NCI-H1417 treated with DMSO at 0.1 percent for 48 hours (cell line): ENCODE measurements around the gene MAGI1.
"Not testable (repeated sequence)": the region's sequence is repeated elsewhere in the genome, so short reads cannot be mapped to it uniquely, and the experiment has no call there.

ENCODE experiments used
- DNase-seq: peaks from one replicate; lab custom pipeline; 2025; lab: John Stamatoyannopoulos, UW

Gene MAGI1

GRCh38 chr3:65746848-65747247 is 291.9 kb downstream of the MAGI1 start:
- DNase-seq, result no peak

- DNase-seq, result no peak
Observed at GRCh38 chr3:65745306-65745705, 293.4 kb downstream of the MAGI1 start.

GRCh38 chr3:65742914-65743313 is 295.8 kb downstream of the MAGI1 start:
- DNase-seq, result no peak

- no peak for DNase-seq
Observed at GRCh38 chr3:65741540-65741939, 297.2 kb downstream of the MAGI1 start.

- no peak for DNase-seq
Observed at GRCh38 chr3:65739901-65740541, 298.7 kb downstream of the MAGI1 start.

GRCh38 chr3:65734792-65735191 is 303.9 kb downstream of the MAGI1 start:
- no peak for DNase-seq

GRCh38 chr3:65734382-65734781 is 304.3 kb downstream of the MAGI1 start:
- no peak for DNase-seq

GRCh38 chr3:65733459-65733858 is 305.3 kb downstream of the MAGI1 start:
- DNase-seq, result no peak

- DNase-seq, result no peak
Observed at GRCh38 chr3:65732051-65732935, 306.4 kb downstream of the MAGI1 start.

GRCh38 chr3:65730449-65730848 is 308.3 kb downstream of the MAGI1 start:
- no peak for DNase-seq

- DNase-seq, result no peak
Observed at GRCh38 chr3:65729973-65730372, 308.7 kb downstream of the MAGI1 start.

- no peak for DNase-seq
Observed at GRCh38 chr3:65729555-65729954, 309.2 kb downstream of the MAGI1 start.

- no peak for DNase-seq
Observed at GRCh38 chr3:65728138-65728537, 310.6 kb downstream of the MAGI1 start.

GRCh38 chr3:65723985-65724384 is 314.7 kb downstream of the MAGI1 start:
- DNase-seq, result no peak

- no peak for DNase-seq
Observed at GRCh38 chr3:65723011-65723410, 315.7 kb downstream of the MAGI1 start.

GRCh38 chr3:65720989-65721737 is 317.6 kb downstream of the MAGI1 start:
- DNase-seq, result no peak

GRCh38 chr3:65719639-65720038 is 319.1 kb downstream of the MAGI1 start:
- not testable (repeated sequence) for DNase-seq

GRCh38 chr3:65717676-65718346 is 320.9 kb downstream of the MAGI1 start:
- no peak for DNase-seq

GRCh38 chr3:65716071-65716751 is 322.5 kb downstream of the MAGI1 start:
- no peak for DNase-seq

GRCh38 chr3:65714134-65714533 is 324.6 kb downstream of the MAGI1 start:
- DNase-seq, result no peak

GRCh38 chr3:65713016-65713415 is 325.7 kb downstream of the MAGI1 start:
- no peak for DNase-seq

GRCh38 chr3:65712140-65712539 is 326.6 kb downstream of the MAGI1 start:
- DNase-seq, result no peak
